Stomach smooth muscle (tissue), 2 donors: ENCODE data around the gene DAD1.
A peak's percentile ranks its signal among the peaks of the same experiment; 100 is the strongest.
"Not testable (repeated sequence)": the region's sequence is repeated elsewhere in the genome, so short reads cannot be mapped to it uniquely, and the experiment has no call there.

Experiments
- H3K27ac ChIP-seq: one replicate; pipeline ENCODE4 v1.7.0; 2013; ENCODE audit warnings: mild to moderate bottlenecking, low read length, inconsistent platforms
- H3K27me3 ChIP-seq, 2 donors: one replicate each; pipeline ENCODE4 v1.7.0; 2013; ENCODE audit warnings: low read length in 2 of 2; ENCODE audit not compliant: insufficient read depth in 2 of 2, control insufficient read depth in 1 of 2
- H3K36me3 ChIP-seq, 2 donors: one replicate each; pipeline ENCODE4 v1.7.0; 2013; ENCODE audit warnings: low read length in 2 of 2; ENCODE audit not compliant: control insufficient read depth in 2 of 2, insufficient read depth in 2 of 2
- H3K4me1 ChIP-seq: one replicate; pipeline ENCODE4 v1.7.0; 2013; ENCODE audit warnings: low read length; ENCODE audit not compliant: control insufficient read depth, insufficient read depth
- H3K4me3 ChIP-seq, 2 donors: one replicate each; pipeline ENCODE4 v1.7.0; 2013; ENCODE audit warnings: low read length in 2 of 2
- H3K9ac ChIP-seq, 2 donors: one replicate each; pipeline ENCODE4 v1.7.0; 2013; ENCODE audit warnings: low read length in 2 of 2, mild to moderate bottlenecking in 1 of 2
- H3K9me3 ChIP-seq, 2 donors: one replicate each; pipeline ENCODE4 v1.7.0; 2013; ENCODE audit warnings: low read length in 2 of 2; ENCODE audit not compliant: control insufficient read depth in 2 of 2
- donor health status: healthy.
- donor health status: Pancreatic carcinoma.

The DAD1 gene

DNA sequence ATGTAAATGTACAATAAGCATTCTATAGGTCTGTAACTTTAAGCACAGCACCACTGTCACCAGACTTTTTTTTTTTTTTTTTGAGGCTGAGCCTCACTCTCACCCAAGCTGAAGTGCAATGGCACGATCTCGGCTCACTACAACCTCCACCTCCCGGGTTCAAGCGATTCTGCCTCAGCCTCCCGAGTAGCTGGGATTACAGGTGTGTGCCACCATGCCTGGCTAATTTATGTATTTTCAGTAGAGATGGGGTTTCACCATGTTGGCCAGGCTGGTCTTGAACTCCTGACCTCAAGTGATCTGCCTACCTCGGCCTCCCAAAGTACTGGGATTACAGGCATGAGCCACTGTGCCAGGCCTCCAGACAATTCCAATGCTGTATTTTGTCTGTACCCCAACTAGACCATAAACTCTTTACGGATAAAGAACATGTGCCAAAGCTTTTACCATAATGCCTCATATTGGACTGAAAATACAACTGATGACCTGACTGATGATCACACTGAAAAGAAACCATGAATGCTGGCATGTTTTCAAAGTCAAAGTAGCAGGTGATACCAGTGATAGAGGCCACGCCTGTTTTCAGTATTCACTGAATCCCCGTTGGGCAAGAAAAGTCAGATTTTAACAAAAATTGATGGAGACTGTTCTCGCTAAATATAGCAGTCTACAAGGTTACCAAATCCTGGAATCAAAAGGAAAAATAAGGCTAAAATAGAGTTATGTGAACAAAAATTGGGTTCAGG lies 1.2 kb downstream of the DAD1 start:
- H3K27ac ChIP-seq, H3K36me3 ChIP-seq, H3K27me3 ChIP-seq, H3K9me3 ChIP-seq: not testable (repeated sequence)
- Histone ChIP-seq H3K9ac (peak overlapping the region; percentile 43 to 97), H3K4me3 (peak overlapping the region; percentile 60 to 97), H3K4me1 (peaks cover 11% of the 10 kb centered on the region)

DNA sequence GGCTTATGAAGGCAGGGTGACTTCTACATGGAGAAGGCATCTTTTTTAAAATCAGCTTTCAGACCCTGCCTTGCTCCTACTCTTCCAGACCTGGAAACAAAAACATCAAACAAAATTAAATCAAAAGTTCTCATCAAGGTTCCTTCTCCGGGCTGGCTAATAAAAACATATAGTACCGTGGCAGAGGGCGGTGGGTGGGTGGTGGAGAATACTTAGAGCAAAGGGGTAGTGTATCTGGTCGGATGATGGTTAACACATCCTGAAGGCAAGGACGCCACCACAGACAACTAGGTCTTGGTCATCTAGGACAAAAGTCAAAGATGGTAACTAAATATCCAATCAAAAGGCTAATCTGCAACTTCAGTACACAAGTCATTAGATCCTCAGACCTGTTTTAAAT lies 1.8 kb downstream of the DAD1 start:
- no peak overlapping the region for H3K27ac ChIP-seq
- peaks cover 11% of the 10 kb centered on the region for H3K4me1 ChIP-seq
- no peak overlapping the region for H3K4me3 ChIP-seq
- H3K36me3 ChIP-seq: peaks cover 0 to 3% of the 10 kb centered on the region in 2 donors
- no peaks in the 10 kb centered on the region for H3K27me3 ChIP-seq
- H3K9ac ChIP-seq: no peak overlapping the region
- no peaks in the 10 kb centered on the region for H3K9me3 ChIP-seq

DNA sequence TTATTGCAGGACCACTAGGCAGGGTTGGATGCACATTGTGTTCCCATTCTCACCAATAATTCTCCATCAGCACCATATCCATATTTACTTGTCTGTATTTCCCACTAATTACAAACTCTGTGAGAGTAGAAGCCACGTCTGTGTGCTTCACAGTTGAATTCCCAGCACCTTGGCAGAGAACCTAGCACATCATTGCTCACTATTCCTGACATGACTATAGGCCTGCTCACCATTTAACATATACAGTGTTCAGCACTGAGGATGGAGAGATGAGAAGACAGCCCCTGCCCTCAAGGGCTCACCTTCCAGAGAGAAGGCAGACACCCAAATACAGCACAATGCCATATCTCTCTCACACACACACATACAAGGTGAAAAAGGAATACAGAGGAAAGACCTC lies 5.0 kb downstream of the DAD1 start:
- H3K36me3 ChIP-seq: peaks cover 0 to 3% of the 10 kb centered on the region in 2 donors
- H3K27ac ChIP-seq: no peak overlapping the region
- no peaks in the 10 kb centered on the region for H3K9me3 ChIP-seq
- no peaks in the 10 kb centered on the region for H3K27me3 ChIP-seq
- no peak overlapping the region for H3K4me3 ChIP-seq
- peaks cover 9% of the 10 kb centered on the region for H3K4me1 ChIP-seq
- H3K9ac ChIP-seq: no peak overlapping the region

DNA sequence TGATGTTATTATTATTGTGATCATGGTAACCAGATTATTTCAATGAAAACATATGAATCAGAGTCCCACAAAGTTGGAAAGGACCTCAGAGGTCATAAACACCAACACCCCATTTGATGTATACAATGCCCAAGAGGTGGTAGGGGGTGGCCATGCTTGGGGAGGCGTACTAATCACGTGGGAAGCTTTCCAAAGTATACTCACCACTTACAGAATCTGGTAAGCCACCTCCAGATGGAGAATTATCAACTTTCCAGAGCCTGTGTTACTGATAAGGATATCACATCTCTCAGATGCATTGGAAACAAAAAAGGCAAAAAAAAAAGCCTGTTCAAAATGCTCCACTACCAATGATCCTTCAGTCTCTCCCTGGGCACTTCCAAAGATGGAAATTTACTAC lies 8.4 kb downstream of the DAD1 start:
- Histone ChIP-seq H3K9ac (no peak overlapping the region), H3K4me3 (no peak overlapping the region), H3K9me3 (no peaks in the 10 kb centered on the region), H3K4me1 (no peaks in the 10 kb centered on the region), H3K27ac (no peak overlapping the region), H3K36me3 (peaks cover 0 to 3% of the 10 kb centered on the region in 2 donors), H3K27me3 (no peaks in the 10 kb centered on the region)

DNA sequence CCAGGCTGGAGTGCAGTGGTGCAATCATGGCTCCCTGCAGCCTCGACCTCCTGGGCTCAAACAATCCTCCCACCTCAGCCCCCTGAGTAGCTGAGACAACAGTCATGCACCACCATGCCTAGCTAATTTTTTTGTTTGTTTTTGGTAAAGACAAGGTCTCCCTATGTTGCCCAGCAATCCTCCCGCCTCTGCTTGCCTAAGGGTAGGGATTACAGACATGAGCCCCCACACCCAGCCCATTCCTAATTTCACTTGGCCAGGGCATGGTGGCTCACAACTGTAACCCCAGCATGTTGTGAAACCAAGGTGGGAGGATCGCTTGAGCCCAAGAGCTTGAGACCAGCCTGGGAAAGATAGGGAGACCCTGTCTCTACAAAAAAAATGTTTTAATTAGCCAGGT lies 9.1 kb downstream of the DAD1 start:
- Histone ChIP-seq H3K4me3 (no peak overlapping the region), H3K36me3 (peaks cover 1 to 3% of the 10 kb centered on the region in 2 donors), H3K9me3 (no peaks in the 10 kb centered on the region), H3K4me1 (no peaks in the 10 kb centered on the region), H3K9ac (no peak overlapping the region), H3K27ac (no peak overlapping the region), H3K27me3 (no peaks in the 10 kb centered on the region)

DNA sequence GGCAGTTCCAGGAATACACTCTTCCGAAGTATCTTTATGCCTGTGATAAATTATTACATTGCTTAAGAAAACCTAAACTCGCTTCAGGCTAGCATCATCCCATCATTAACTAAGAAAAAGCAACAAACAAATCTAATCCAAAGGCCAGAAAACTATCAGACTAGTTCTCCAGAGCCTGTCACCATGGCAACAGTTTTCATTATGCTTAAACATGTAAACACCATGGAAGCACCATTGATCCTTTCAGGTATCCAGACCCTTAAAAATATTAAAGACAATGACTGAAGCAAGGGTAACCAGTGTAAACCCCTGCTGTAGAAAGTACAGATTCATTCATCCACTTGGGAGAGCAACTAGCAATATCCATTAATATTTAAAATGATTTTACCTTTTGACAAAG lies 9.8 kb downstream of the DAD1 start:
- Histone ChIP-seq H3K4me3 (no peak overlapping the region), H3K9ac (no peak overlapping the region), H3K9me3 (no peaks in the 10 kb centered on the region), H3K27ac (no peak overlapping the region), H3K36me3 (peaks cover 3 to 7% of the 10 kb centered on the region in 2 donors), H3K27me3 (no peaks in the 10 kb centered on the region), H3K4me1 (no peaks in the 10 kb centered on the region)

DNA sequence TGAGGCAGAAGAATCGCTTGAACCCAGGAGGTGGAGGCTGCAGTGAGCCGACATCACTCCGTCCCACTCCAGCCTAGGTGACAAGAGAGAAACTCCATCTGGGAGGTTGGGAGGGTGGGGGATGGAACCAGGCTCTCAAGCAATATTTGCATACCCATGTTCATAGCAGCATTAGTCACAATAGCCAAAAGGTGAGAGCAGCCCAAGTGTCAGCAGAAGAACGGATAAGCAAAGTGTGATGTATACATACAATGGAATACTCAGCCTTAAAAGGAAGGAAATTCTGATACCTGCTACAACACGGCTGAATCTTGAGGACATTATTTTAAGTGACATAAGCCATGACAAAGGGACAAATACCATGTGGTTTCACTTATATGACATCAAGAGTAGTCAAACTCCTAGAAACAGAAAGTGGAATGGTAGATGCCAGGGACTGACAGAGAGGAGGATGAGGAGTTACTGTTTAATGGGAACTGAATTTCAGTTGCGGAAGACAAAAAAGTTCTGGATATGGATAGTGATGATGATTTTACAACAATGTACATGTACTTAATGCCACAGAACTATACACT lies 11.6 kb downstream of the DAD1 start:
- H3K4me1 ChIP-seq: no peaks in the 10 kb centered on the region
- peaks cover 10 to 15% of the 10 kb centered on the region in 2 donors for H3K36me3 ChIP-seq
- H3K27ac ChIP-seq: no peak overlapping the region
- no peak overlapping the region for H3K9ac ChIP-seq
- H3K4me3 ChIP-seq: no peak overlapping the region
- no peaks in the 10 kb centered on the region for H3K9me3 ChIP-seq
- no peaks in the 10 kb centered on the region for H3K27me3 ChIP-seq

DNA sequence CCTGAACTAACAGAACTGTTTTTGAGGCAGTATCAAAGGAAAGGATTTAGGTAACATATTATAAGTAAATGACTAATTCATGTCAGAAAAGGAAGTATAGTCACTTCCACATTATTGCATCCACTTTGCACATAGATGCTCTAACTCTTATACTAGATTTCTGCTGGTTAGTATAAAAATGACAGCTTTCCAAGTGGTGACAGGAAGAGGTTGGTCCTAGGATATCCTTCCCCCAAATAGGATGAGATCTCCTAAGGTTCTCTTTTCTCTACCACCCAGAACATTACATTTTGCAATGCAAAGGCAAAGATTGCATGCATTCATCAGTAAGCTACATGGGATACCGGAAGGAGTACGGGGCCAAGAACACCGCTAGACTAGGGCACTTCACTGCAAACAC lies 15.2 kb downstream of the DAD1 start:
- Histone ChIP-seq H3K27me3 (no peaks in the 10 kb centered on the region), H3K36me3 (peaks cover 14 to 17% of the 10 kb centered on the region in 2 donors)

DNA sequence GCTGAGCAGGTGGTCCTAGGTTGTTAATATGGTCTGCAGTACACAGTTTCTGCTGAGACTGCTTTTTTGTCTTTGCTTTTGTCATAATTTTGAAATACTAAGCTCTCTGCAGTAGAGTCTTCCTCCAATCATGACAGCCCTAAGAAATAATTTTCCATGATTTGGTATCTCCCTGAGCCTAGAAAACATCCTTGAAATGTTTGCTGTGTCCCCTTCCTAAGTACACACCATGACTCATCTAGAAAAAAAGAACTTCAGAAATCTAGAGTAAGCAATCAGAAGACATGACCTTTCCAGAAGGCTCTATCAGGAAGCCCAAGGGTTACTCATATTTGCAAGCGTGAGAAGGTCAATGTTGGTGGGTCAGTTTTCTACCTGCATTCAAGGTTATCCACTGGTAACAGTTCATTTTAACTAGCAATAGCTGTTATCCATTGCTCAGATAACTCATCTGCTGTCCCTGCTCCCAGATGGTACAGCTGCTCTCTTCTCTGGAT lies 16.4 kb downstream of the DAD1 start:
- H3K36me3 ChIP-seq: peaks cover 14 to 17% of the 10 kb centered on the region in 2 donors
- H3K4me1 ChIP-seq: peaks cover 3% of the 10 kb centered on the region
- no peaks in the 10 kb centered on the region for H3K27me3 ChIP-seq
- no peaks in the 10 kb centered on the region for H3K9me3 ChIP-seq
- no peak overlapping the region for H3K27ac ChIP-seq
- no peak overlapping the region for H3K4me3 ChIP-seq
- peak overlapping the region in 1 of 2 donors; percentile 21 for H3K9ac ChIP-seq

More for the DNA sequence above, 15.2 kb downstream of the DAD1 start:
- Histone ChIP-seq H3K9ac (no peak overlapping the region), H3K4me1 (peaks cover 3% of the 10 kb centered on the region), H3K27ac (no peak overlapping the region), H3K4me3 (no peak overlapping the region), H3K9me3 (no peaks in the 10 kb centered on the region)

DNA sequence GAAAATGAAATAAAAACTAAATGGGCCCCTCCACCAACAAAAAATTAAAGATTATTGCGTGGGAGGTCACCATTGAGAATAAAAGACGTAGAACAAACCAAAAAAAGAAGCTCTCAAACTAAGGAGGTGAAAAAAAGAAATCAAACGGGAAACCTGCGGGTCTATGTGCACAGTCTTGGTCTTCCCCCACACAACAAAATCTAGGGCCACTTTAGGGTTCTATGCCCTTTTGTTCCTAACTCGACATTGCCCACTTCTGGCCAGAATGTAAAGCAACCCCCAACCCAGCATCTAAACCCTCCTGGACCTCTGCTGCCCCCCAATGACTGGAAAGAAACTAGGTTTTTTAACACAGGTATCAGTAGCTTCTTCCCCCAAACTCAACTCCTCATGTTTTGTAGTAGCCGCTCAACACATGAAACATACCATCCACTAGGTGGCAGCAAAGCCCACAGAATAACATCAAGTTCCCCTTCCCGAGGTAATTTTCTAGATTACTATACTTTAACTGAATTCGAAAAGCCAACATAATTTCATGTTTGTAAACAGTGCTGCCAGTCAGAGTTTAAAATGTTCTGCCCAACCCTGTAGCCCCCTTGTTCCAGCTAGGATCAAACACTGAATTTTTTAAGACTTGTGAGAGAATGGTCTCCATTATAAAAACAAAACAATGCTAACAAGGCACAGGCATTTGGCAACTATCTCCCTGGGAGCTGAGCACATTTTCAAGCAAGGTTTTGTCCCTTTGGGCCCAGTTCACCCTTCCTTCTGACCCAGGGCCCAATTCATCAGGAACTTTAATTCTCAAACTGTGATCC lies 18.7 kb downstream of the DAD1 start:
- H3K9ac ChIP-seq: peak overlapping the region in 1 of 2 donors; percentile 39
- H3K9me3 ChIP-seq: no peaks in the 10 kb centered on the region
- no peaks in the 10 kb centered on the region for H3K27me3 ChIP-seq
- H3K4me1 ChIP-seq: peaks cover 8% of the 10 kb centered on the region
- H3K4me3 ChIP-seq: peak overlapping the region in 1 of 2 donors; percentile 40
- H3K27ac ChIP-seq: peak overlapping the region; percentile 1
- H3K36me3 ChIP-seq: peaks cover 14 to 17% of the 10 kb centered on the region in 2 donors
